Uterus (tissue), 4 donors: ENCODE results near the gene PRXL2C. TPM values are rescaled to one million over a fixed set of nuclear protein-coding genes. Genes with fewer than 3 reads are reported as not detected.

ENCODE experiments used
- DNase-seq, 2 donors: peaks; one replicate each; pipeline ENCODE4 v3.0.0-alpha.2; 2019 to 2020
- H3K27ac ChIP-seq, 2 donors: fragments of 200-600 bp; sonication (generic); 1 replicate in 1 of 2; 2 replicates in 1 of 2; pipeline ENCODE4 v1.5.1; 2016 to 2018
- H3K27me3 ChIP-seq, 2 donors: fragments of 200-600 bp; sonication (generic); one replicate each; pipeline ENCODE4 v1.5.1; 2018 to 2019; ENCODE audit warnings: control low read depth in 1 of 2
- H3K36me3 ChIP-seq, 2 donors: fragments of 200-600 bp; sonication (generic); one replicate each; pipeline ENCODE4 v1.5.1; 2019; ENCODE audit warnings: control low read depth in 1 of 2
- H3K4me1 ChIP-seq, 2 donors: fragments of 200-600 bp; sonication (generic); one replicate each; pipeline ENCODE4 v1.5.1; 2018 to 2019; ENCODE audit warnings: control low read depth in 1 of 2
- H3K4me3 ChIP-seq, 2 donors: fragments of 200-600 bp; sonication (generic); 1 replicate in 1 of 2; 2 replicates in 1 of 2; pipeline ENCODE4 v1.5.1; 2018 to 2019; ENCODE audit warnings: mild to moderate bottlenecking in 1 of 2
- H3K9me3 ChIP-seq, 2 donors: fragments of 200-600 bp; sonication (generic); one replicate each; pipeline ENCODE4 v1.5.1; 2019; ENCODE audit warnings: control low read depth in 1 of 2
- CTCF ChIP-seq, 4 experiments: fragments of 200-600 bp in 2 of 4; fragments of 450-650 bp in 2 of 4; sonication (generic) in 2 of 4; IDR thresholded peaks; one replicate each; pipeline ENCODE4 v1.5.1; 2016 to 2019; ENCODE audit warnings: antibody characterized with exemption in 4 of 4, mild to moderate bottlenecking in 2 of 4, moderate library complexity in 1 of 4
- POLR2A ChIP-seq, 2 donors: fragments of 450-650 bp; IDR thresholded peaks; one replicate each; pipeline ENCODE4 v1.6.1; 2016; ENCODE audit warnings: antibody characterized with exemption in 2 of 2, mild to moderate bottlenecking in 1 of 2, moderate library complexity in 1 of 2
- intact Hi-C: fragments of 100-400 bp; cut with DNase I; formaldehyde crosslinking; loops from one replicate; pipeline ENCODE4 v1.15.1; 2023; ENCODE audit warnings: low total_unique reads
- total RNA-seq, 4 donors: library from RNA; depleted of rRNA in 3 of 4; stranded (reverse); fragments of >200 nt in 3 of 4; gene quantifications; one replicate each; pipeline versions ENCODE4 v1.1.0 to v1.2.4, GENCODE V29; 2014 to 2023
- donor health status: DM: yes; HTN: yes; CAD: no.

PRXL2C gene
- total RNA-seq, 4 donors from 2014 or later, result 8.5 to 24.7 (median 19.8) TPM

GRCh38 chr9:96599298-96599697 lies 55.8 kb downstream of the PRXL2C start:
- intact Hi-C loops, result no loop called here
- no peaks in the 10 kb centered on the region for H3K27me3 ChIP-seq
- DNase-seq, result no peak
- H3K4me1 ChIP-seq, result no peaks in the 10 kb centered on the region
- TF ChIP-seq POLR2A (IDR thresholded peaks at IDR 0.05) (no peak), CTCF (IDR thresholded peaks at IDR 0.05) (no peak)
- H3K27ac ChIP-seq, result no peak overlapping the region
- no peaks in the 10 kb centered on the region for H3K9me3 ChIP-seq
- H3K4me3 ChIP-seq, result no peak overlapping the region
- no peaks in the 10 kb centered on the region for H3K36me3 ChIP-seq

GRCh38 chr9:96596601-96597111 lies 58.5 kb downstream of the PRXL2C start:
- Histone ChIP-seq H3K36me3 (no peaks in the 10 kb centered on the region), H3K27ac (no peak overlapping the region), H3K27me3 (no peaks in the 10 kb centered on the region), H3K4me1 (no peaks in the 10 kb centered on the region), H3K4me3 (no peak overlapping the region), H3K9me3 (no peaks in the 10 kb centered on the region)
- DNase-seq, result no peak
- no peak for TF ChIP-seq CTCF (IDR thresholded peaks at IDR 0.05)
- TF ChIP-seq POLR2A (IDR thresholded peaks at IDR 0.05), result no peak
- intact Hi-C loops, result no loop called here

Other genes starting within 250 kb of the PRXL2C start
- 10 to 100 TPM in 1 of 4 donors, 1 to 10 TPM in 2, under 1 TPM in 1; 0.26 to 21.2 (median 1.7) TPM for gene ZNF367, start 236.9 kb downstream of the PRXL2C start, total RNA-seq
- 10 to 100 TPM in 2 of 4 donors, 1 to 10 TPM in 2; 4.1 to 19.4 (median 11.9) TPM for gene HABP4, start 205.1 kb downstream of the PRXL2C start, total RNA-seq
- gene CDC14B, start 35.5 kb downstream of the PRXL2C start, total RNA-seq, result 10 to 100 TPM in 3 of 4 donors, 1 to 10 TPM in 1; 9.7 to 40.5 (median 20.6) TPM
- gene ZNF510, start 122.8 kb upstream of the PRXL2C start, total RNA-seq, result 10 to 100 TPM in 3 of 4 donors, 1 to 10 TPM in 1; 5.0 to 45.8 (median 20.3) TPM
- gene ZNF782, start 199.2 kb upstream of the PRXL2C start, total RNA-seq, result 10 to 100 TPM in 3 of 4 donors, 1 to 10 TPM in 1; 9.2 to 25.9 (median 19.1) TPM